ENCODE results near the gene YWHAG.
"Not testable (repeated sequence)": the region's sequence is repeated elsewhere in the genome, so short reads cannot be mapped to it uniquely, and the experiment has no call there.

YWHAG gene

DNA sequence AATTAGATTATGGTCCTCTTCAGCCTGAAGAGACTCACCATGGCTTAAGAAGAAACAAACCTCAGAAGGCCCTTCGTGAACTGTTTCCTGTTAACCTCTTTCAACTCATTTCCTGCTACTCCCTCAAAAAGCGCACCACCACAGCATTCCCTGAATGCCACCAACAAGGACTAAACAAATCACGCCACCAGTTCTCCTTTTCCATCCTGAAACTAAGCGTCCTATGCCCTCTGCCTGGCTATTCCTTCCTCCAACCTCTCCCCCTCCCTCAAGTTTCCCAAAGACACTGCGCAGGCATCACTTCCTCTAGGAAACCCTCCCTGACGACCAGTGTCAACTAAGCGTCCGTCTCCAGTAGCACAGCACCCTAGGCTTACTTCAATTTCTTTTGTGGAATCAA is 12.0 kb downstream of the YWHAG start:
- no peak for DNase-seq

DNA sequence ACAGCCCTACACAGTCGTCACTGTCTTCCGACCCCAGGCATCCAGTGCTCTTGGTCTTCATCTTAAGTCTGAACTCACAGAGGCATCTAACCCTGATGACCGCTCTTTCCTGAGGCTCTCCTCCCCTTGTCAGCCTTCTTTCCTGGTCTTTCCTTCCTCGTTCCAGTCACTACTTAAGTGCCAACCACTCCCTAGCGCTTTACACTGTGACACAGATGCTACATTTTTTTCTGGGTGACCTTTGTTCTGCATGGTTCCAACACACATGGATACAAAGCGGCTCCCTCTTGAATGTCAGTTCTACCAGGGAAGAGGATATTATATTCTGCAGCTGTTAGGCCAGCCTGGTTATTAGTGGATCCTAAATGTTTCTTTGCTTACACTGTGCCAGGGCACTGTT is 12.7 kb downstream of the YWHAG start:
- no peak for DNase-seq

- DNase-seq = no peak
Measured at GRCh38 chr7:76343931-76344321, 14.9 kb downstream of the YWHAG start.

DNA sequence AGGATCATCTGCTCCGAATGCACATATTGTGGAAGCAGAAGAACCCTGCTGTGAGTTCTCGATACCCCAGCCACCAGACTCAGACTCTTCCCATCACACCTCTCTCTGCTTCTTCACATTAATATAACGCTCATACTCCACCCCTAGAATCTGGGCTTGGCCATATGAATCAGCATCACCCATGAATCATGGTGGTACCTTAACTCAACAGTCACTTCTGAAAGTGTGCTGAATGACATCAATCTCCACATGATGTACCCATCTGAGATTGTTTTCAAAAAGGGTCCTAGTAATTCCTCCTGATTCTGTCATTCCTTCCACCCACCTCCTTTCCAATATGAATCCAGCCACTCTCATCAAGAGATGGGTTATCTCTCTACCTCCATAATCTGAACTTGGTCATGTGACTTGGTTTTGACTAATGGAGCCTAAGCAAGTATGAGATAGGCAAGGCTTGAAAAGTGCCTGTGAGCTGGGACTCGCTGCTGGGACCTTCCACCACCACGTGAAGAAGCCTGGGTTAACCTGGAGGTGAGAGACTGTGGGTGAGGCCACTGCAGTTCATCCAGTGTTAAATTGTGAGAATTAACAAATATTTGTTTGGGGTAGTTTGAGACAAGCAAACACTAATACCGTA is 15.4 kb downstream of the YWHAG start:
- DNase-seq = no peak

DNA sequence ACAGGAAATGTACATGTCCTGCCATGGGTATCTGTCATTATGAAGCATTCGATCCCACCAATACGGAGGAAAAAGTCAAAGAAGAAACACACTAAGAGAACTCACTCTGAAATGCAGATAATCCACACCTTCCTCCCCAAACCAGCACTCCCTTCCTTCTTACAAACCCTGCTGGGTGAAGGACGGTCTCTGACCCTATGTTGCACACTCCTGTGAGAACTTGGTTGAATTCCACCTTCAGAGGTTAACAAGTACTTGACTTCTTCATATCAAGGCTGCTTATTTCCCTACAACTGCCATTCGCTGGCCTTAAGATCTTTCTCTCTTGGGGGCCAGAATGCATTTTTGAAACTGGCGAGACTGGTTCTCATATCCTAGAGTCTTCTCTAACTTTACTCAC is 16.6 kb downstream of the YWHAG start:
- DNase-seq = no peak

GRCh38 chr7:76340617-76341131 is 18.1 kb downstream of the YWHAG start:
- no peak for DNase-seq

GRCh38 chr7:76338298-76339084 is 20.3 kb downstream of the YWHAG start:
- no peak for DNase-seq

- no peak for DNase-seq
Measured at GRCh38 chr7:76337147-76337546, 21.6 kb downstream of the YWHAG start.

GRCh38 chr7:76336094-76336493 is 22.7 kb downstream of the YWHAG start:
- DNase-seq = no peak

- DNase-seq = not testable (repeated sequence)
Measured at GRCh38 chr7:76335417-76335816, 23.4 kb downstream of the YWHAG start.

- no peak for DNase-seq
Measured at GRCh38 chr7:76334320-76334967, 24.3 kb downstream of the YWHAG start.

GRCh38 chr7:76333511-76334101 is 25.2 kb downstream of the YWHAG start:
- no peak for DNase-seq

GRCh38 chr7:76332078-76332477 is 26.7 kb downstream of the YWHAG start:
- DNase-seq = no peak

DNA sequence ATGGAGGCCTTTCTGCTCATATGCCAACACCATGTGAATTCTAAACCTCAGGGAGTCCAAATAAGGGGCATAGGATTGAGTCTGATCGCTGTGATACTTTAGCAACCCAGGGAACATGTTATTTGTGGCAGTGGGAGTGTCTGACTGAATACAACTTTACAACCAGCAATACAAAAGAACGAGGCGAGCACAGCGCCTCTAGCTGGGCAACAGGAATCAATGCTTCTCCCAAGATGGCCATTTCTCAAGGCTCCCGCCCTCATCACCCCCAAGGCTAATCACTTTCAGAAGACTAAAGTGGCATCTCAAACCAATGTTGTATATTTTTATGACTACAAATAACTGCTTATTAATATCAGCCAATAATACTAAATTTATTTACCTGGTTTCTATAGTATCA is 28.1 kb downstream of the YWHAG start:
- DNase-seq = no peak

DNA sequence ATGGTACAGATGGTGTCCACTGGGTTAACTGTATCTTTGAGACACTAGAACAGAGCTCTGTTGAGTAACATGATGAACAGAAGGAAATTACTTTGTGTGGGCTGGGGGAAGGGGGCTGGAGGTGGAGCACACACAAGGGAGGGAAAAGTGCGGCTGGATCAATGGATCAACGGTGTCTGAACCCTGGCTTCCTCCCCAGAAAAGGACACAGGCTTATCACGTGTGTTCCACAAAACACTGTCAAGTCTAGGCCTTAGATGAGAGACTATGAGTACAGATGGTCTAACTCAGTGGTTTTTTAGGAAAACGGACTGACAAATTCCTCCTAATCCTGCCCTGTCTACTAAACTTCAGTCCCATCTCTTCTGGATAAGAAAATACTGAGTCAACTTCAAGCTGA is 28.5 kb downstream of the YWHAG start:
- no peak for DNase-seq

GRCh38 chr7:76329479-76329878 is 29.3 kb downstream of the YWHAG start:
- DNase-seq = no peak

GRCh38 chr7:76328389-76328788 is 30.4 kb downstream of the YWHAG start:
- no peak for DNase-seq

- DNase-seq = peak; percentile 76
Measured at GRCh38 chr7:76327610-76328009, 31.2 kb downstream of the YWHAG start.

- no peak for DNase-seq
Measured at GRCh38 chr7:76326646-76327233, 32.1 kb downstream of the YWHAG start.

- DNase-seq = no peak
Measured at GRCh38 chr7:76325811-76326210, 33.0 kb downstream of the YWHAG start.

DNA sequence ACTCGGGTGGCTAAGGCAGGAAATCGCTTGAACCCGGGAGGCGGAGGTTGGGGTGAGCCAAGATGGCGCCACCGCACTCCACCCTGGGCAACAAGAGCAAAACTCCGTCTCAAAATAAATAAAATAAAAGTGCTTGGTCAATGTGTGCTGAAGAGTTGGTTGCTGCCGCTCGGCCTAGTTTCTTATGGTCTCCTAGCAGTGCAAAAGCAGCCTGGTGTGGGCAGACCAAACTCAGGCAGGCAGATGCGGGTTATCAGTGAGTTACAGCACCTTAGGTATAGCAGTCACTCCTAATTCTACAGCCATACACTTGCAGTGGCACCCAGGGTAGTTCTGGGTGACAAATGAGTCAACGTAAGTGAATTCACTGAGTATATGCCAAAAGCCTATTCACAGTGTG is 33.7 kb downstream of the YWHAG start:
- no peak for DNase-seq

- peak; percentile 57 for DNase-seq
Measured at GRCh38 chr7:76318488-76319353, 40.1 kb downstream of the YWHAG start.

Data from GF-D8 (cell line).